ENCODE results near the gene MDM4. TPM values are rescaled to one million over a fixed set of nuclear protein-coding genes. Genes with fewer than 3 reads are reported as not detected.

The MDM4 gene
- 10 to 100 TPM; 52.9 to 84.2 (median 80.2) TPM for total RNA-seq
- long read RNA-seq, donor 1, full-length matches to known transcripts, result 5 of 11 reads
- long read RNA-seq, donor 1, partial matches to known transcripts, result 1 of 11 reads
- long read RNA-seq, donor 1, other reads (novel, unspliced or antisense), result 5 of 11 reads
- long read RNA-seq, donor 2, full-length matches to known transcripts, result 1 of 8 reads
- long read RNA-seq, donor 2, partial matches to known transcripts, result 0 of 8 reads
- long read RNA-seq, donor 2, other reads (novel, unspliced or antisense), result 7 of 8 reads

GRCh38 chr1:204516180-204516879 lies at the start of gene MDM4:
Gene MDM4 (plus strand): TSS chr1:204516406. CDS start chr1:204525519, 9,113 bp downstream.
- DNase-seq, result peak; percentile 92 to 94 (median 93)
- ATAC-seq, result peak; percentile 97
- intact Hi-C loops (cut with DNase I, micrococcal nuclease), result no loop called here
- peaks cover 15% of the 10 kb centered on the region for H3K4me1 ChIP-seq (ENCODE audit: low read depth)
- TF ChIP-seq CTCF (IDR thresholded peaks at IDR 0.05), result no peak
- no peaks in the 10 kb centered on the region for H3K36me3 ChIP-seq (ENCODE audit: low read depth)
- no peaks in the 10 kb centered on the region for H3K9me3 ChIP-seq
- H3K4me3 ChIP-seq, result peak within 1 kb of the TSS; percentile 42

GRCh38 chr1:204466416-204467405 lies 49.5 kb upstream of the MDM4 start:
- intact Hi-C loops (cut with DNase I, micrococcal nuclease), result no loop called here
- no peaks in the 10 kb centered on the region for H3K36me3 ChIP-seq (ENCODE audit: low read depth)

GRCh38 chr1:204468206-204468605 lies 48.0 kb upstream of the MDM4 start:
- ATAC-seq (no peak), DNase-seq (peak in 1 of 3 donors; percentile 2)
- intact Hi-C loops (cut with DNase I, micrococcal nuclease), result no loop called here
- Histone ChIP-seq H3K4me3 (no peak overlapping the region), H3K36me3 (ENCODE audit: low read depth) (no peaks in the 10 kb centered on the region), H3K9me3 (no peaks in the 10 kb centered on the region), H3K4me1 (ENCODE audit: low read depth) (peaks cover 6% of the 10 kb centered on the region)
- TF ChIP-seq CTCF (IDR thresholded peaks at IDR 0.05), result no peak

More at GRCh38 chr1:204466416-204467405, 49.5 kb upstream of the MDM4 start:
- Histone ChIP-seq H3K9me3 (no peaks in the 10 kb centered on the region), H3K4me3 (no peak overlapping the region), H3K4me1 (ENCODE audit: low read depth) (peaks cover 4% of the 10 kb centered on the region)
- no peak for ATAC-seq
- peak in 2 of 3 donors; percentile 25 to 43 for DNase-seq
- no peak for TF ChIP-seq CTCF (IDR thresholded peaks at IDR 0.05)

GRCh38 chr1:204468766-204469302 lies 47.4 kb upstream of the MDM4 start:
- no peaks in the 10 kb centered on the region for H3K9me3 ChIP-seq
- intact Hi-C loops (cut with DNase I, micrococcal nuclease), result no loop called here
- DNase-seq, result peak in 1 of 3 donors; percentile 24
- no peaks in the 10 kb centered on the region for H3K36me3 ChIP-seq (ENCODE audit: low read depth)
- H3K4me3 ChIP-seq, result no peak overlapping the region
- no peak for ATAC-seq
- TF ChIP-seq CTCF (IDR thresholded peaks at IDR 0.05), result no peak
- peaks cover 6% of the 10 kb centered on the region for H3K4me1 ChIP-seq (ENCODE audit: low read depth)

- H3K4me3 ChIP-seq, result no peak overlapping the region
- H3K9me3 ChIP-seq, result no peaks in the 10 kb centered on the region
- no peak for TF ChIP-seq CTCF (IDR thresholded peaks at IDR 0.05)
- no peaks in the 10 kb centered on the region for H3K36me3 ChIP-seq (ENCODE audit: low read depth)
- DNase-seq (peak in 1 of 3 donors; percentile 11), ATAC-seq (no peak)
- intact Hi-C loops (cut with DNase I, micrococcal nuclease), result no loop called here
- H3K4me1 ChIP-seq (ENCODE audit: low read depth), result peaks cover 6% of the 10 kb centered on the region
Observed at GRCh38 chr1:204469304-204469703, 46.9 kb upstream of the MDM4 start.
